ENCODE results near the gene KRTAP2-1.
"Not testable (repeated sequence)": the region's sequence is repeated elsewhere in the genome, so short reads cannot be mapped to it uniquely, and the experiment has no call there.

The KRTAP2-1 gene

DNA sequence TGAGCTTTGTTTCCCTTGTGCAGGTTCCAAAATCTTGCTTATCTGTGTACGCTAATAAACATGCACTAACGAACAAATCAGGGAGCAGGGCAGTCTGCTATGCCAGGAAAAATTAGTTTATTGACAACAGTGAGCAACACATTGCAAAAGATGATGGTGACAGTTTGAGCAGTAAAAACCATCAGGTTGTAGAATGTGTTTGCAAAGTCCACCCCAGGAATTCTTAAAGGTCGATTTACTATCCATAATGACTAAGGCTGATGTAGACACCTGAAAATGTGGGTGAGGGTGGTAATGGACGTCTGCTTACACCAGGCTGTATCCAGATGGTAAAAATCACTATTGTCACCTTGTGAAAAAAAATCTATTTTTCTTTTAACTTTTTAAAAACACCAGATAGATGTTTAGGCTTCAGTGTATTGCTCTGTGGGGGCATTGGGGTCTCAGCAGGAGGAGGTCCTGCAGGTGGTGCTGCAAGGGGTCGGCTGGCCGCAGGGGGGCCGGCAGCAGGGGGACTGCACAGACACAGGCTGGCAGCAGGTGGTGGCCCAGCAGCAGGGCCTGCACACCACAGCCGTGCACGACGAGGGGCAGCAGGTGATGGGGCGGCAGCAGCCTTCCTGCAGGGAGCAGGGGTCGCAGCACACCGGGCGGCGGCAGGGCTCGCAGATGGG lies 18.0 kb upstream of the KRTAP2-1 start:
- not testable (repeated sequence) for H3K27me3 ChIP-seq (ENCODE audit: insufficient read depth, low read length); H3K14ac ChIP-seq (ENCODE audit: low read length); H3K79me2 ChIP-seq (ENCODE audit: control insufficient read depth, insufficient read depth, low read length, poor library complexity); H4K91ac ChIP-seq (ENCODE audit: low read depth, low read length); H4K12ac ChIP-seq (ENCODE audit: low read depth, low read length); H4K8ac ChIP-seq (ENCODE audit: low read depth, low read length); H3K4me2 ChIP-seq (ENCODE audit: low read length); DNase-seq; H2BK12ac ChIP-seq (ENCODE audit: low read length); H3K4me3 ChIP-seq (ENCODE audit: low read depth, low read length); H2AFZ ChIP-seq (ENCODE audit: insufficient read depth, low read length, poor library complexity); H3K9ac ChIP-seq (ENCODE audit: low read length); H3K79me1 ChIP-seq (ENCODE audit: low read length); H2BK120ac ChIP-seq (ENCODE audit: insufficient read depth, low read length, poor library complexity); H3K23ac ChIP-seq (ENCODE audit: low read length); H3K4ac ChIP-seq (ENCODE audit: low read depth, low read length); H2BK5ac ChIP-seq (ENCODE audit: low read depth, low read length, poor library complexity); H3K27ac ChIP-seq (ENCODE audit: low read depth, low read length); H2AK5ac ChIP-seq (ENCODE audit: low read length); H3K4me1 ChIP-seq (ENCODE audit: control insufficient read depth in 1 of 2, insufficient read depth in 2 of 2, low read length in 2 of 2); H3K18ac ChIP-seq (ENCODE audit: low read length); H3K9me3 ChIP-seq (ENCODE audit: insufficient read depth, low read depth, low read length); H3K36me3 ChIP-seq (ENCODE audit: control insufficient read depth in 1 of 2, insufficient read depth in 2 of 2, low read length in 2 of 2)
- WGBS (ENCODE audit: extremely low coverage, insufficient coverage, insufficient read length), result no CpG with 5 or more reads among the region's 16 CpGs

DNA sequence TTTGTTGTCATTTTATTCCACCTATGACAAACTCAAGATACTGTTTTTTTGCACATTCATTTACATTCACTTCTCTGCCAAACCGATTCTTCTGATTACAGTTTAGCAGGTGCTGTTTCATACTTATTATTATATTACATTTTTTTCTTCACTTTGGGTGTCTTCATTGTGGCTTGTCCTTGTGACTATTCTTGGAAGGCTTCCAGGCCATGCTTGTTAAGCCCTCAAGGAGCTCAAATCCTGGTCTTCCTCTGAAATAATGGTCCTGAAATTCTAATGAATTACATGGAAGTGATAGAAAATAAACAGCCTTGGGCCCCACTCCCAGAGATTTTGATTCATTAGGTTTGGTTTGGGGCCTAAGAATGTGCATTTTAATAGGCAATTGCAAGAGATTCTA lies 17.2 kb upstream of the KRTAP2-1 start:
- H4K12ac ChIP-seq (ENCODE audit: low read depth, low read length), result no peak overlapping the region
- no peak overlapping the region for H3K4ac ChIP-seq (ENCODE audit: low read depth, low read length)
- no peak overlapping the region for H3K9ac ChIP-seq (ENCODE audit: low read length)
- no peak overlapping the region for H3K14ac ChIP-seq (ENCODE audit: low read length)
- no peak overlapping the region for H3K4me3 ChIP-seq (ENCODE audit: low read depth, low read length)
- H3K27ac ChIP-seq (ENCODE audit: low read depth, low read length), result no peak overlapping the region
- H3K9me3 ChIP-seq (ENCODE audit: insufficient read depth, low read depth, low read length), result no peaks in the 10 kb centered on the region
- no peak overlapping the region for H2AK5ac ChIP-seq (ENCODE audit: low read length)
- H3K4me1 ChIP-seq (ENCODE audit: control insufficient read depth in 1 of 2, insufficient read depth in 2 of 2, low read length in 2 of 2), result peaks cover 3 to 6% of the 10 kb centered on the region in 2 experiments
- no peak for DNase-seq
- no peak overlapping the region for H3K18ac ChIP-seq (ENCODE audit: low read length)
- H4K91ac ChIP-seq (ENCODE audit: low read depth, low read length), result no peak overlapping the region
- H3K36me3 ChIP-seq (ENCODE audit: control insufficient read depth in 1 of 2, insufficient read depth in 2 of 2, low read length in 2 of 2), result no peaks in the 10 kb centered on the region
- no peak overlapping the region for H2BK5ac ChIP-seq (ENCODE audit: low read depth, low read length, poor library complexity)
- H4K8ac ChIP-seq (ENCODE audit: low read depth, low read length), result no peak overlapping the region
- no peak overlapping the region for H2BK12ac ChIP-seq (ENCODE audit: low read length)
- no peak overlapping the region for H3K4me2 ChIP-seq (ENCODE audit: low read length)
- no peaks in the 10 kb centered on the region for H3K79me2 ChIP-seq (ENCODE audit: control insufficient read depth, insufficient read depth, low read length, poor library complexity)
- H2BK120ac ChIP-seq (ENCODE audit: insufficient read depth, low read length, poor library complexity), result no peak overlapping the region
- no peaks in the 10 kb centered on the region for H3K79me1 ChIP-seq (ENCODE audit: low read length)
- no CpG with 5 or more reads among the region's 1 CpG for WGBS (ENCODE audit: extremely low coverage, insufficient coverage, insufficient read length)
- no peak overlapping the region for H2AFZ ChIP-seq (ENCODE audit: insufficient read depth, low read length, poor library complexity)
- no peaks in the 10 kb centered on the region for H3K27me3 ChIP-seq (ENCODE audit: insufficient read depth, low read length)
- no peak overlapping the region for H3K23ac ChIP-seq (ENCODE audit: low read length)

DNA sequence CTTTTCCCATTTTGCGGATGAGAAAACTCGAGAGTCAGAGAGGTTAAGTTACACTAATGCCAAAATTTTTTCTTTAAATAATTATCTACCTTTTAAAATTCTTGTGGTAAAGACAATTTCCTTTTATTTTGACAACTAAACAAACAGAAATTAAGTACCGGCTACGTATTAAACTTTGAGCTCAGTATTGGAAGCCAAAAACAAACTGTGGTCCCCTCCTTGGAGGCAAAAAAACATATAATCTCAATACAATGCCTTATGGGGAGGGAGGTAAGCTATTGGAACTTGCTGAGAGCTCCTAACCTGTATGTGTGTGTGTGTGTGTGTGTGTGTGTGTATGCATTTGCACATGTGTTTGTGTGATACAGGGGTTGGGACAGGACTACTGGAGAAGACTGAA lies 16.3 kb upstream of the KRTAP2-1 start:
- H4K8ac ChIP-seq (ENCODE audit: low read depth, low read length), result no peak overlapping the region
- no peaks in the 10 kb centered on the region for H3K79me1 ChIP-seq (ENCODE audit: low read length)
- no peak overlapping the region for H2AFZ ChIP-seq (ENCODE audit: insufficient read depth, low read length, poor library complexity)
- H3K4ac ChIP-seq (ENCODE audit: low read depth, low read length), result no peak overlapping the region
- H3K4me2 ChIP-seq (ENCODE audit: low read length), result no peak overlapping the region
- no peak overlapping the region for H3K4me3 ChIP-seq (ENCODE audit: low read depth, low read length)
- no CpG with 5 or more reads among the region's 4 CpGs for WGBS (ENCODE audit: extremely low coverage, insufficient coverage, insufficient read length)
- H3K36me3 ChIP-seq (ENCODE audit: control insufficient read depth in 1 of 2, insufficient read depth in 2 of 2, low read length in 2 of 2), result no peaks in the 10 kb centered on the region
- H2AK5ac ChIP-seq (ENCODE audit: low read length), result no peak overlapping the region
- no peak overlapping the region for H2BK5ac ChIP-seq (ENCODE audit: low read depth, low read length, poor library complexity)
- H2BK120ac ChIP-seq (ENCODE audit: insufficient read depth, low read length, poor library complexity), result no peak overlapping the region
- H4K12ac ChIP-seq (ENCODE audit: low read depth, low read length), result no peak overlapping the region
- H3K27ac ChIP-seq (ENCODE audit: low read depth, low read length), result no peak overlapping the region
- H2BK12ac ChIP-seq (ENCODE audit: low read length), result no peak overlapping the region
- no peak overlapping the region for H3K14ac ChIP-seq (ENCODE audit: low read length)
- H3K9me3 ChIP-seq (ENCODE audit: insufficient read depth, low read depth, low read length), result no peaks in the 10 kb centered on the region
- H3K18ac ChIP-seq (ENCODE audit: low read length), result no peak overlapping the region
- H3K4me1 ChIP-seq (ENCODE audit: control insufficient read depth in 1 of 2, insufficient read depth in 2 of 2, low read length in 2 of 2), result peaks cover 3 to 6% of the 10 kb centered on the region in 2 experiments
- H3K9ac ChIP-seq (ENCODE audit: low read length), result no peak overlapping the region
- H4K91ac ChIP-seq (ENCODE audit: low read depth, low read length), result no peak overlapping the region
- DNase-seq, result no peak
- no peaks in the 10 kb centered on the region for H3K27me3 ChIP-seq (ENCODE audit: insufficient read depth, low read length)
- no peaks in the 10 kb centered on the region for H3K79me2 ChIP-seq (ENCODE audit: control insufficient read depth, insufficient read depth, low read length, poor library complexity)
- no peak overlapping the region for H3K23ac ChIP-seq (ENCODE audit: low read length)

DNA sequence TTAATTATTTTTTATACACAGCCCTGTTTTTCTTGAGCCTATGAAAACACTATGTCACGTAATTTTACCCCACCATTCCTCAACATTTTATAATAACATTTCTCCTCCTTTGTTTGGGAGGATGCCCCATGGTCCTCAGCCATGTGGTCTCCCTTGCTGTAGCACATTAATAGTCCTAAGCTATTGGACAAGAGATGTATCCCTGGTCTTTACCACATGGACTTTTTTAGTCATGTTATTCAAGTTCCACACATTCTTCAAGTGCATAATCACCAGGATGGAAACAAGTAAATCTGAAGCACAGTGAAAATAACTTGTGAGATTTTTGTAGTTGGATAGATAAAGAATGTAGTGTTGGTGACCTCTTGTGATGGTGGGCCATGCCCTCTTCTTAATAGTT lies 14.8 kb upstream of the KRTAP2-1 start:
- Histone ChIP-seq H3K79me2 (ENCODE audit: control insufficient read depth, insufficient read depth, low read length, poor library complexity) (no peaks in the 10 kb centered on the region), H3K4me3 (ENCODE audit: low read depth, low read length) (no peak overlapping the region), H2AK5ac (ENCODE audit: low read length) (no peak overlapping the region), H4K8ac (ENCODE audit: low read depth, low read length) (no peak overlapping the region), H3K36me3 (ENCODE audit: control insufficient read depth in 1 of 2, insufficient read depth in 2 of 2, low read length in 2 of 2) (no peaks in the 10 kb centered on the region), H3K14ac (ENCODE audit: low read length) (no peak overlapping the region), H4K91ac (ENCODE audit: low read depth, low read length) (no peak overlapping the region), H2AFZ (ENCODE audit: insufficient read depth, low read length, poor library complexity) (no peak overlapping the region), H2BK12ac (ENCODE audit: low read length) (no peak overlapping the region), H2BK120ac (ENCODE audit: insufficient read depth, low read length, poor library complexity) (no peak overlapping the region), H3K79me1 (ENCODE audit: low read length) (no peaks in the 10 kb centered on the region), H3K9ac (ENCODE audit: low read length) (no peak overlapping the region), H3K9me3 (ENCODE audit: insufficient read depth, low read depth, low read length) (no peaks in the 10 kb centered on the region), H3K27ac (ENCODE audit: low read depth, low read length) (peak overlapping the region; percentile 22), H3K4me1 (ENCODE audit: control insufficient read depth in 1 of 2, insufficient read depth in 2 of 2, low read length in 2 of 2) (peaks cover 3 to 6% of the 10 kb centered on the region in 2 experiments), H3K23ac (ENCODE audit: low read length) (no peak overlapping the region), H4K12ac (ENCODE audit: low read depth, low read length) (no peak overlapping the region), H3K27me3 (ENCODE audit: insufficient read depth, low read length) (no peaks in the 10 kb centered on the region), H3K18ac (ENCODE audit: low read length) (no peak overlapping the region), H2BK5ac (ENCODE audit: low read depth, low read length, poor library complexity) (no peak overlapping the region), H3K4ac (ENCODE audit: low read depth, low read length) (no peak overlapping the region), H3K4me2 (ENCODE audit: low read length) (no peak overlapping the region)
- WGBS (ENCODE audit: extremely low coverage, insufficient coverage, insufficient read length), result 100% methylated on average over 1 of the region's 1 CpG
- DNase-seq, result peak in 1 of 2 donors; percentile 51

Measured in trophoblast cell (in vitro differentiated cells and primary cell).